SJCRH30 (cell line): ENCODE measurements around the gene RAB4A. TPM values are rescaled to one million over a fixed set of nuclear protein-coding genes. Genes with fewer than 3 reads are reported as not detected.

Experiments used
- DNase-seq, 2 experiments: peaks; one replicate each; pipeline ENCODE4 v3.0.0-alpha.2; 2015 to 2020
- H3K27ac ChIP-seq: fragments of 250-450 bp; sonication (Bioruptor Pico); 2 replicates; pipeline ENCODE4 v1.5.1; 2020; ENCODE audit warnings: mild to moderate bottlenecking, moderate library complexity
- H3K27me3 ChIP-seq: fragments of 250-450 bp; sonication (Bioruptor Pico); 2 replicates; pipeline ENCODE4 v1.5.1; 2020; ENCODE audit warnings: mild to moderate bottlenecking, moderate library complexity
- H3K36me3 ChIP-seq: fragments of 250-450 bp; sonication (Bioruptor Pico); 2 replicates; pipeline ENCODE4 v1.5.1; 2020; ENCODE audit warnings: mild to moderate bottlenecking, moderate library complexity
- H3K4me1 ChIP-seq: fragments of 250-450 bp; sonication (Bioruptor Pico); 2 replicates; pipeline ENCODE4 v1.5.1; 2020; ENCODE audit warnings: mild to moderate bottlenecking, moderate library complexity
- H3K4me3 ChIP-seq: fragments of 250-450 bp; sonication (Bioruptor Pico); 2 replicates; pipeline ENCODE4 v1.5.1; 2020; ENCODE audit warnings: mild to moderate bottlenecking, moderate library complexity
- H3K9me3 ChIP-seq: fragments of 250-450 bp; sonication (Bioruptor Pico); replicated peaks from 2 replicates; pipeline ENCODE4 v1.5.1; 2020; ENCODE audit warnings: mild to moderate bottlenecking, moderate library complexity
- total RNA-seq: library from RNA; depleted of rRNA; stranded (reverse); fragments of >200 nt; shearing (Covaris generic); gene quantifications from 2 replicates; pipeline ENCODE4 v1.2.3, GENCODE V29; 2014

Gene RAB4A
- total RNA-seq, 1 experiment from 2014 or later, result 31.3 TPM

DNA sequence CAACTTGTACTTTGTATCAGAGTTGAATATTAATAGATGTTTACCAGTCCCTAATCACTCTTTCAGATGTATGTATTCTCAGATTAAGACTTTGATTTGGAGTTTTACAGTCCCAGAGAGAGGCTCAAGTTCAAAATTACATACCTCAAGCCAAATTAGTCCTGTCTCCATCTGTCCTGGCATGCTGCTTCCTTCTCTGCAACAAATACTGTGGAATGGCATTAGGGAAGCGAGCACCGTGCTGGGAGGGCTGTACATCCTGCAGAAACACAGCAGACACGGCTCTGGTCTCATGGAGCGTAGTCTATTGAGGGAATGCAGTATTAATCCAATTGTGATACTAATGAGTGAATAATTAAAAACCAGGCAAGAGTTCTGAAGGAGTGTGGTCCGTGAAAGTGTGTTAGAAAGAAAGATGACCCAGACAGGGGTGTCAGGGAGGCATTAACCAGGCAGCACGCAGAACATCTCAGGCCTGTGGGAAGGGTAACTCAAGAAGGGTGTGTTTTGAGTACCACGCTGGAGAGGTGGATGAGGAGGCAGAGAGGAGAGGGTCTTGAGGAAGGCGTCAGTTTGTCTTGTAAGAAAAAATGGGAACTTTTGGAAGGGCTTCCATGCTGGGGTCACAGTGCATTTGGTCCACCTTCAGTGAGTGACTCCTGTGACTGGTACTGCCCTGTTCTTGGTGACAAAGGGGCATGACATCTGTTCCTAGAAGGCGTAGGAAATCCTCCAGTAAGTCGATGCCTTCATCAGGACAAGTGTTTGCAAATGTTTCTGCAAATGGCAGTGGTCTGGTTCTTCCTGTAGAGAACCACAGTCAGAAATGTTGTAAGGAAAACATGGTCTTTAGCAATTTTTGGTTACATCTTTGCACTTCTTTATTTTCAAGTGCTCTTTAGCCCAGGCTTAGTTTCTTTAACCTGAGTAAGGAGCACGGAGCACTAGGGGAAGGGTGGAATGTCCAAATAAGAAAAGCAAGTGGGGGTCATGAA lies 1.6 kb downstream of the RAB4A start:
- Histone ChIP-seq H3K27ac (no peak overlapping the region), H3K27me3 (no peaks in the 10 kb centered on the region), H3K4me3 (peak overlapping the region; percentile 88), H3K4me1 (peaks cover 12% of the 10 kb centered on the region; the same call in 1 of the 2 replicates), H3K36me3 (no peaks in the 10 kb centered on the region), H3K9me3 (no peaks in the 10 kb centered on the region)
- peak in 1 of 2 experiments; percentile 36 for DNase-seq

- H3K9me3 ChIP-seq, result no peaks in the 10 kb centered on the region
- no peaks in the 10 kb centered on the region for H3K36me3 ChIP-seq
- no peak overlapping the region for H3K27ac ChIP-seq
- H3K4me3 ChIP-seq, result no peak overlapping the region
- no peak for DNase-seq
- peaks cover 12% of the 10 kb centered on the region; the same call in 1 of the 2 replicates for H3K4me1 ChIP-seq
- H3K27me3 ChIP-seq, result no peaks in the 10 kb centered on the region
Observed at GRCh38 chr1:229273507-229274232, 2.8 kb downstream of the RAB4A start.

DNA sequence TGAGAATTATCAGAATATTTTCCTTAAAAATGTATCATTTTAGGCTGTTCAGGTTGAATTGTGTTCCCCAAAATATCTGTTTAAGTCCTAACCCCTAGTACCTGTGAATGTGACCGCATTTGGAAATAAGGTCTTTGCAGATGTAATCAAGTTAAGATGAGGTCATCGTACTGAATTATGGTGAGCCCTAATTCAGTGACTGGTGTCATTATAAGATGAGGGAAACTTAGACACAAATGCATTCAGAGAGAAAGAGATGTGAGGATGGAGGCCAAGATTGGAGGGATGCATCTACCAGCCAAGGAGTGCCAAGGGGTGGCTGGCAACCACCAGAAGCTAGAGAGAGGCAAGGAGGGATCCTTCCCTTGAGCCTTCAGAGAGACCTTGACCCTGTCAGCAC lies 4.1 kb downstream of the RAB4A start:
- H3K36me3 ChIP-seq, result no peaks in the 10 kb centered on the region
- H3K27me3 ChIP-seq, result no peaks in the 10 kb centered on the region
- H3K4me3 ChIP-seq, result no peak overlapping the region
- H3K27ac ChIP-seq, result no peak overlapping the region
- H3K4me1 ChIP-seq, result peaks cover 12% of the 10 kb centered on the region; the same call in 1 of the 2 replicates
- DNase-seq, result no peak
- no peaks in the 10 kb centered on the region for H3K9me3 ChIP-seq

GRCh38 chr1:229278120-229278741 lies 7.3 kb downstream of the RAB4A start:
- Histone ChIP-seq H3K4me1 (no peaks in the 10 kb centered on the region), H3K9me3 (no peaks in the 10 kb centered on the region), H3K4me3 (no peak overlapping the region), H3K27me3 (no peaks in the 10 kb centered on the region), H3K36me3 (no peaks in the 10 kb centered on the region), H3K27ac (no peak overlapping the region)
- no peak for DNase-seq

GRCh38 chr1:229279242-229279641 lies 8.3 kb downstream of the RAB4A start:
- DNase-seq, result no peak
- no peak overlapping the region for H3K27ac ChIP-seq
- H3K9me3 ChIP-seq, result no peaks in the 10 kb centered on the region

DNA sequence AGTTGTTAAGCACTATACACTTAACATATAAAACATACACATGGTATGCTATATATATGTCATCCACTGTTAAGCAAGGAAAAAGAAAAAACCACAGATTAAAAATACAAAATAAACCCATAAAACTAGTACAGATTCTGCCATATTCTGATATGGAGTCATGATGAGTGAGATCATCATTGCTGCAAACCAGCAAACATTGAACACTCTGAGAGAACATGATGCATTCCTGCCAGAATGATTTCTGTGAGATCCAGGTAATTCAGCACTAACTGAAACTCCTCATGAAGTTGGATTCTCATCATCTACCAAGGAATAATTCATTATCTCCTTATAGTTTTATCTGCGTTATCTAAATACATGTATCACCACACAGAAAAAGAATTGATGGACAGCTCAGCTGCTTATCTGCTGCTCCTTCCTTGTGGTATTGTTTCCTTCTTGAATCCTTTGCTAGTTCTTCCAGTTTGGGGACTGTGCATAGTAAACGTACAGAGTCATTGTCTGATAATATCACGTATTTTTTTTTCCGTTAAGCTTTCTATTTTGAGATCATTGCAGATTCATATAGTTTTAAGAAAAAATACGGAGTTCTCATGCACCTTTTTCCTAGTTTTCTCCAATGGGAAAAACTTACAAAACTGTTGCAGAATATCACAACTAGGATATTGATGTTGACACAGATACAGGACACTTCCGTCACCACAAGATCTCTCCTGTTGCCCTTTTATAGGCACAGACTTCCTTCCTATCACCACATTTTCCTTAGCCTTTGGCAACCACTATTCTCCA lies 9.3 kb downstream of the RAB4A start:
- H3K9me3 ChIP-seq, result no peaks in the 10 kb centered on the region
- H3K27me3 ChIP-seq, result no peaks in the 10 kb centered on the region
- H3K36me3 ChIP-seq, result no peaks in the 10 kb centered on the region
- no peak for DNase-seq
- no peaks in the 10 kb centered on the region for H3K4me1 ChIP-seq
- no peak overlapping the region for H3K27ac ChIP-seq
- no peak overlapping the region for H3K4me3 ChIP-seq

More at GRCh38 chr1:229279242-229279641, 8.3 kb downstream of the RAB4A start:
- H3K36me3 ChIP-seq, result no peaks in the 10 kb centered on the region
- no peaks in the 10 kb centered on the region for H3K4me1 ChIP-seq
- H3K27me3 ChIP-seq, result no peaks in the 10 kb centered on the region
- no peak overlapping the region for H3K4me3 ChIP-seq

DNA sequence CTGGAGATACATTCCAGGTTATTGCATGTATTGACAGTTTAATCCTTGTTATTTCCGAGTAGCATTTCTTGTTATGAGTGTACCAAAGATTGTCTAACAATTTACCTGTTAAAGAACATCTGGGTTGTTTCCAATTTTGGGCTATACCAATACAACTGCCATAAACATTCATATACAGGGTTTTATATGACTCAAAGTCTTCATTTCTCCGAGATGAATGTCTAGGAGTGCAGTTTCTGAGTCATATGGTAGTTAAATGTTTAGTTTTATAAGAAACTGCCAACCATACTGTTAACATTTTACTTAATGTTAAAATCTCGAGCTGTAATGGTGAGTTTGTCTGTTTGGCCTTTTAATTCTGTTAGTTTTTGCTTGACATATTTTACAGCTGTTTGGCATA lies 10.0 kb downstream of the RAB4A start:
- no peaks in the 10 kb centered on the region for H3K4me1 ChIP-seq
- H3K27ac ChIP-seq, result no peak overlapping the region
- H3K36me3 ChIP-seq, result no peaks in the 10 kb centered on the region
- no peaks in the 10 kb centered on the region for H3K9me3 ChIP-seq
- H3K27me3 ChIP-seq, result no peaks in the 10 kb centered on the region
- no peak for DNase-seq
- H3K4me3 ChIP-seq, result no peak overlapping the region

GRCh38 chr1:229281339-229281926 lies 10.5 kb downstream of the RAB4A start:
- Histone ChIP-seq H3K4me3 (no peak overlapping the region), H3K9me3 (no peaks in the 10 kb centered on the region), H3K27me3 (no peaks in the 10 kb centered on the region), H3K4me1 (no peaks in the 10 kb centered on the region), H3K27ac (no peak overlapping the region), H3K36me3 (no peaks in the 10 kb centered on the region)
- DNase-seq, result no peak

- DNase-seq, result no peak
- no peak overlapping the region for H3K27ac ChIP-seq
- H3K4me3 ChIP-seq, result no peak overlapping the region
- H3K36me3 ChIP-seq, result no peaks in the 10 kb centered on the region
- no peaks in the 10 kb centered on the region for H3K4me1 ChIP-seq
- no peaks in the 10 kb centered on the region for H3K27me3 ChIP-seq
- H3K9me3 ChIP-seq, result no peaks in the 10 kb centered on the region
Observed at GRCh38 chr1:229282295-229282823, 11.4 kb downstream of the RAB4A start.

GRCh38 chr1:229283183-229283611 lies 12.3 kb downstream of the RAB4A start:
- H3K36me3 ChIP-seq, result no peaks in the 10 kb centered on the region
- H3K9me3 ChIP-seq, result no peaks in the 10 kb centered on the region
- H3K4me3 ChIP-seq, result no peak overlapping the region
- DNase-seq, result no peak
- H3K27me3 ChIP-seq, result no peaks in the 10 kb centered on the region
- no peaks in the 10 kb centered on the region for H3K4me1 ChIP-seq
- no peak overlapping the region for H3K27ac ChIP-seq

- Histone ChIP-seq H3K4me1 (no peaks in the 10 kb centered on the region), H3K4me3 (no peak overlapping the region), H3K27ac (no peak overlapping the region), H3K27me3 (no peaks in the 10 kb centered on the region), H3K36me3 (no peaks in the 10 kb centered on the region), H3K9me3 (no peaks in the 10 kb centered on the region)
- DNase-seq, result no peak
Observed at GRCh38 chr1:229284887-229285286, 14.0 kb downstream of the RAB4A start.

- no peak for DNase-seq
- Histone ChIP-seq H3K27ac (no peak overlapping the region), H3K4me3 (no peak overlapping the region)
Observed at GRCh38 chr1:229285440-229285839, 14.5 kb downstream of the RAB4A start.

DNA sequence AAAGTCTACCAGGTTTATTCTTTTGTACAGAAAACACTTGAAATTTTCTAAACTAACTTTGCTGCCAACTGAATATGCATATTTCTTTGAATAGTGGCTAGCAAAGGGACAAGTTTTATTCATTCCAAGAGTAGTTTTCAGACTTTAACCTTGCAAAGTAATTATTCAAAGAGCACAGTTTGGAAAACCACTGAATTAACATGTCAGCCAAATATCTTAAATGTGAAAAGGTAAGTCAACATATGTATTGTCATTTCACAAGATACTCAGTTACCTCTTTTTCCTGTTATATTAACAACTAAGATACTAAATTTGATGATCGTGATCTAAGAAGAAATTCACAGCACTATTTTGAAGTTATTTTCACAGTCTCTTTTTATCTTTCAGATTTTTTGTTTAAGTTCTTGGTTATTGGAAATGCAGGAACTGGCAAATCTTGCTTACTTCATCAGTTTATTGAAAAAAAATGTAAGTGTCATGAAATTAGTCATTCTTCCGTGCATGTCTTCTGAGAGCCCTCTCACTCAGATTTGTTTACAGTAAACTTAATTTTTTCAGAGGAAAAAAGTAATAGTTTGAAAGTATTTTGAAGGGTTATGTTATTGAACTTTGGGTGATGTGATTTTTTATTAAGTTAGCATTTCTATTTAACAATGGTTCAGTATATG lies 15.3 kb downstream of the RAB4A start:
- Histone ChIP-seq H3K27me3 (no peaks in the 10 kb centered on the region), H3K4me1 (no peaks in the 10 kb centered on the region), H3K4me3 (no peak overlapping the region), H3K27ac (no peak overlapping the region), H3K9me3 (no peaks in the 10 kb centered on the region), H3K36me3 (no peaks in the 10 kb centered on the region; the same call in 1 of the 2 replicates)
- DNase-seq, result no peak

More at GRCh38 chr1:229285440-229285839, 14.5 kb downstream of the RAB4A start:
- H3K36me3 ChIP-seq, result no peaks in the 10 kb centered on the region
- no peaks in the 10 kb centered on the region for H3K9me3 ChIP-seq
- H3K4me1 ChIP-seq, result no peaks in the 10 kb centered on the region
- no peaks in the 10 kb centered on the region for H3K27me3 ChIP-seq
